ENCODE data around the gene ECT2L.

ECT2L gene

DNA sequence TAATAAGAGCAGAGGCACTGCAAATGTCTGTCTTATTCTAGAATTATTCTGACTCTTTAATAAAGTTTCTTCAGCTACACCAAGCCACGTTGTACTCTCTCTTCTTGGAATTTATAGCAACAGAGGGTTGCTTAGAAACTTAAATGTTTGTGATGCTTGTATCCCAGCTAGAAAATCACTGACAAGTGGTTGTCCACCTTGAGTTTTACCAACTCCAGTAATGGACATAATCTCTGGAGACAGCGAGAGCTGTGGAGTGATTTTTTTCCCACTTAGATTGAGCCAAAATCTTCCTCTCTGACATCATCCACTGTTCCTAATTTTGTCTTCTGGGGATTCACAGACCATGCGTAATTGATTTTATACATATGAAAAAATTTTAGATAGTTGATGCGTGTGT lies 8.0 kb downstream of the ECT2L start:
- no peak overlapping the region for H3K4me3 ChIP-seq (ENCODE audit: low read depth, low read length)
- DNase-seq (ENCODE audit: low read depth): peak; percentile 57

DNA sequence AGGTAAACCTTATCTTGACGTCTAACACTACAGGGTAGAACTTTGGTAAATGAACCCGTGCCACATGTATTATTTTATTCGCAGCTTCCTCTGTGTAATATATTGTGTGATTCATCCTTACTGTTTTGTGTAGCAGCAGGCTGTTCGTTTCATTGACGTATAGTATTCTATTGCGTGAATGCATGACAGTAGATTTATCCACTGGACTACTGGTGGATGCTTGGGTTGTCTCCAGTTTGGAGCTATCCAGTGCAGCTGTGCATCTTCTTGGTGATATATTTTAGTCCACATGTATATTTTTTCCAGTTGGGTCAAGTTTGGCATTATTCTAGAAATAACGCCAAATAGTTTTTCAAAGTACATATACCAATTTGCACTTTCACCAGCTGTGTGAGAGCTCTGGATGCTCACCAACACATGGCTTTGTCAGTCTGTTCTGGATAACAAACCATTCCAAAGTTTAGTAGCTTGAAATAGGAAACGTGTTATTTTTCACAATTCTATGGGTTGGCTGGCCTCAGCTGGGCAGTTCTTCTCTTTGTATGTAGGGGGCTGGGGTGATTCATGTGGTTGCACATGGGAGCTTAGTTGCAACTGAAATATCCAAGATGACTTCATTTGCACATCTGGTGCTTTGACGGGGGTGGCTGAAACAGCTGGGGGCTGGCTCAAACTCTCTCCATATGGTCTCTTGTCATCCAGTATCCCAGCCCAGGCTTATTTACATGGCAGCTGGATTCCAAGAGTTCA lies 9.3 kb downstream of the ECT2L start:
- no peak overlapping the region for H3K4me3 ChIP-seq (ENCODE audit: low read depth, low read length)
- peak; percentile 93 for DNase-seq (ENCODE audit: low read depth)

DNA sequence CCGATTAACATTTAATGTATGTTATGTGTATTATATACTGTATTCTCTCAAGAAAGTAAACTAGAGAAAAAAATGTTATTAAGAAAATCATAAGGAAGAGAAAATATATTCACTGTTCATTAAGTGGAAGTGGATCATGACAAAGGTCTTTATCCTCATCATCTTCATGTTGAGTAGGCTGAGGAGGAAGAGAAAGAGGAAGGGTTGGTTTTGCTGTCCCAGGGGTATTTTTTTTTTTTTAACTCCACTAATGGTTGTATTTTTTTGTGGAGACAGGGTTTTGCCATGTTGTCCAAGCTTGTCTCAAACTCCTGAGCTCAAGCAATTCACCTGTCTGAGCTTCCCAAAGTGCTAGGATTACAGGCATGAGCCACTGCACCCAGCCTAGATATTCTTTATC lies 11.0 kb downstream of the ECT2L start:
- DNase-seq (ENCODE audit: low read depth): no peak
- H3K4me3 ChIP-seq (ENCODE audit: low read depth, low read length): no peak overlapping the region

DNA sequence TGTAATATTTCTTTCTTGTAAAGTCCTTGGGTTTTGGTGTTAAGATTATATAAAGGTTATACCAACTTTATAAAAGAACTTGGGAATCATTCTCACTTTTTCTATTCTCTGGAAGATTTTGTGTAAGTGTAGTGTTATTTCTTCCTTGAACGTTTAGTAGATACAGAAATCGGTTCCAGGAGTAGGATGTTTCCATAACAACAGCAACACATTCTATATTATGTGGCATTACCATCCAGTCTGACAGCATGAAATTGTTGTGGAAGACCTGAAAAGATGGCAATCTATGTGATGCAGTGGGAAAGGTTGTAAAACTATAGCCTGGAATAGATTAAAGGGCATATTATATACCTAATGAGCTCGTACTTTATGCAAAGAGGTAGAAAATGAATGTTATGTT lies 13.8 kb downstream of the ECT2L start:
- DNase-seq (ENCODE audit: low read depth): no peak
- no peak overlapping the region for H3K4me3 ChIP-seq (ENCODE audit: low read depth, low read length)

DNA sequence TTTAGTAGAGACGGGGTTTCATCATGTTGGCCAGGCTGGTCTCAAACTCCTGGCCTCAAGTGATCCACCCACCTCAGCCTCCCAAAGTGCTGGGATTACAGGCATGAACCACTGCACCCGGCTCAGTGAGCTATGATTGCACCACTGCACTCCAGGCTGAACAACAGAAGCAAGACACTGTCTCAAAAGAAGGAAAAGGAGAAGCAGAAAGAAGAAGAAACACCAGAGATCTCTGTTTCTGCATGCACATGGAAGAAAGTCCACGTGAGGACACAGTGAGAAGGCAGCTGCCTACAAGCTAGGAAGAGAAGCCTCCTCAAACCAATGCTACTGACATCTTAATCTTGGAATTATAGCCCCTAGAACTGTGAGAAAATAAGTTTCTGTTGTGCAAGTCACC lies 16.0 kb downstream of the ECT2L start:
- no peak for DNase-seq (ENCODE audit: low read depth)

DNA sequence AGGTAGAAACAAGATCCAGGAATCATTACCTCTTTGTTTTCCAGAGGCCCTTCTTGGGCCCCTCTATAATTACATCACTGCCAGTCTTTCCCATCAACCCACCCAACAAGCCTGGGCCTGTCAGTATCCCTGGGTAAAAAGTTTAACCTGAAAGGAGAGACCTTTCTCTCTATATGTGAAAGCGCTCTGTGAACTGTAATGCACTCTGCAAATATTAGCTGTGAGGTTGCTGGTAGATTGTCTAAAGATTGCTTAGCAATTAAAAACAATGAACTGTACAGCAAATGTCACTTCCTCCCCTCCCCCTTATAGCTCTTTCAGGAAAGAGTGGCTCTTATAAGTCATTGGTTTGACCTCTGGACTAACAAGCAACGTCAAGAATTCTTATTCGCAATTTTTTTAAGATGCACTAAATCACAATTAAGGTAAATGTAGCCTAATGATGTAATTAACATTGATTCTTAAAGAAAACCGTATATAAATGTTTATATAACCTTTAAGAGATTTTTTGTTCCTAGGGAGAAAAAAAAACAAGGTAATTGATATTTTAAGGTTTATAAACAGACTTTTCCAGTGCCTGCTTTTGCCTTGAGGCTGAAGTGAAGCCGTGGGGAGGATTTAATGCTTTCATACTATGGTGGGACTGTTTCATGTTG lies 18.4 kb downstream of the ECT2L start:
- no peak for DNase-seq (ENCODE audit: low read depth)
- H3K4me3 ChIP-seq (ENCODE audit: low read depth, low read length): no peak overlapping the region

More for the DNA sequence above, 16.0 kb downstream of the ECT2L start:
- H3K4me3 ChIP-seq (ENCODE audit: low read depth, low read length): no peak overlapping the region

DNA sequence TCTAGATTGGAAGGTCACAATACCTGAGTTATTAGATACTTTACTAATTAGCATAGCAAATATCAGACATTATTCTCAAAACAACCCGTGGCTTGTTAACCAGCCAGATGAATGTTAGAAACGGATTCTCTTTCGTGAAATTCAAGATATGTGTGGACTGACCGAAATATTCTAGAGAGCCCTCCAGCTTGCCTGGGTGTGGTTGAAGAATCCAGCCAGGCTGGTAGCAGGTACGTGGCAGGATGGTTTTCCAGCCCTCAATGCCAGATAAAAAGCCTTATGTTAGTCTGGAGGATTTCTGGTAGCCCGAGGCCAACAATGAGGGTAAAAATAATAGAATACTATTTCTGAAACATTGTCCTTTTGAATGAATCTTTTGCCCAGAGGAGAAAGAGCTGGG lies 19.3 kb downstream of the ECT2L start:
- H3K4me3 ChIP-seq (ENCODE audit: low read depth, low read length): no peak overlapping the region
- DNase-seq (ENCODE audit: low read depth): no peak

DNA sequence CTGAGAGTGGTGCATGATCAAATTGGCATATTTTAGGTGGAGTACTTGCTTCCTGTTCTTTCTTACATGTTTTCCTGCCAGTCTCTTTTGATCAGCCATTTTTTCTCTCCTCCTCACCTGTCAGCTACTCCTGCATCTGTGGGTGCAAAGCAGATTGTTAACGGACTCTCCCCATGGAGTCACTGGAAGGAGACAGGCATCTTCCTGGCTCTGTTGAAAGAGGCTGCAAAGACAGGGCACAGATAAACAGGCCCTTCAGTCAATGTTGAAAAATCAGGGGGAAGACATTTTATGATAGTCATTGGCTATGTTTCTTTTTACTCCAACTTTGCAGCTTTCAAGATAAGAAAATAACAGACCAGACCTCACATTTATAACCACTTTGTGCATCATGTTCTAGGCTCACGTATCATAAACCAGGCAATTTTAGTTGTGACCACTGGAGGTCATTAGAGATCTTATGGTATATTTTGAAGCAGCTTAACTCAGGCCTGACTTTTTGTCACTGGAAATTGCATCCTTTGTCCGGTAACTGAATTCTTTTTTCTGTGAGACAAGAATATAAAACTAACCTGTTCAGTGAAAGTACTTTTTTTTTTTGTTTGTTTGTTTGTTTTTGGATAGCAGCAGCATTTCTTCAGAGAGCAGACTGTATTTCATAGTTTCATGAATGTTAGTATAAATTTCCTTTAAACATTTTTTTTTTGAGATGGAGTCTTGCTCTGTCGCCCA lies 20.1 kb downstream of the ECT2L start:
- no peak overlapping the region for H3K4me3 ChIP-seq (ENCODE audit: low read depth, low read length)
- DNase-seq (ENCODE audit: low read depth): peak; percentile 34

DNA sequence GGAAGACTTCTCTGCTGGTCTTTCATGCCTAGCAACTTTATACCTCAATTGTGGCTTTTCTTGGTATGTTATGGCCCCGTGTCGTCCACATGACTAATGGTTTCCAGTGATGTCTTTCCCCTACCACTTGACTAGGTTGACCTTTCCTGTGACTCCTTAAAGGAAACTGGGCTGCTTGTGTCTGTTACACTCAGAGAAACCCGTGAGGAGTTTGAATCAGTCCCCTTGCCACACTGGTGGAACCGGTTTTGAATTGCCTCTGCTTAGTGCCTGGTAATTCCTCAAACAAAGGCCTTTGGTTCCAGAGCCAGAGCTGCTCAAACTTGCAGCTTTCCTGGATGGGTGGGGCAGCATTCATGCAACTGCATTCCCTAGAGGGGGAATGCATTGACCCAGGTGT lies 21.9 kb downstream of the ECT2L start:
- no peak overlapping the region for H3K4me3 ChIP-seq (ENCODE audit: low read depth, low read length)
- peak; percentile 65 for DNase-seq (ENCODE audit: low read depth)

DNA sequence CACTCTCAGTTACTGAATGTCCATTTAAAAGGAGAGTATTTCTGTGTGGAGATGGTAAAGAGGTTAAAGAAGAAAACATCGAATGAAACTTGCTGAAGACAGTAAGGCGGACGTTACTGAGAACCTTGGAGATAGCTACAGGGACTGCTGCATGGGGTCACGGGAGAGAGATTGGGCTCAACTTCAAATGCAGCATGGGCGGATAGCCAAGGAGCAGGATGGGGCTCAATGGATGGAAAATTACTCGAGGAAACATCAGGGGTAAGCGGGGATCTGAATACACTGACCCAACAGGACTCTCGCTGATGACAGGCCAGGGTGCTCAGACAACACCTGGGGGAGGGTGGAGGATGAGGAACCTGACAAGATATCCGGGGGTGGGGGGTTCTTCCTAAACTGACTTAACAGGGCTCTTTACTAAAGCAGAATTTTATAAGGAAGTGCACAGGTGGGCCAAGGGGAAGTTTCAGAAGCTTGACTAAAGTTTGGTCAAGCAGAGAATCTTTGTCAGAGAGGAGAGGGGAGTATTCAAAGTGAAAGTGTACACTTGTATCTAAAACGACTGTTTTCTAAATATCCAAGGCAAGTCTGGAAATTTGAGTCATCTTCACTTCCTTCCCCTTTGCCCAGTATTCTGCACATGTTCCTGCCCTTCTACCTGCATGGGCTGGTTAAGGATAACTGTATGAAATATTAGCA lies 22.8 kb downstream of the ECT2L start:
- no peak overlapping the region for H3K4me3 ChIP-seq (ENCODE audit: low read depth, low read length)
- no peak for DNase-seq (ENCODE audit: low read depth)

DNA sequence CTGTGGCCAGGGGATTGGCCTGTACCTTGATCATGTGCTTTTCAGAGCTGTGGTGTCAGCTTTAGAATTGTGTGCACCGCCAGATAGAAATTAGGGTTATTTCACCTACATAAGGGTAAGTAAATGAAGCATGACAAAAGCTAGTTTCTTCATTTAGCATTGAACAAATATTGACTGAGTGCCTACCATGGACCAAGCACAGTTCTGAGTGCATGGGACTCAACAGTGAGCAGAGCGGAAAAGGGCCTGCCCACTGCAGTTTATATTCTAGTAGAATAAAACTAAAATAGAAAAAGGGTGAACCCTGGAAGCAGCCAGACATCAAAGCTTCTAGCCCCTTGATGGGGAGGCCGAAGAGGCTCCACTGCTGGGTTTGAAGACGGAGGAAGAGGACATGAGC lies 25.6 kb downstream of the ECT2L start:
- DNase-seq (ENCODE audit: low read depth): no peak
- H3K4me3 ChIP-seq (ENCODE audit: low read depth, low read length): no peak overlapping the region

DNA sequence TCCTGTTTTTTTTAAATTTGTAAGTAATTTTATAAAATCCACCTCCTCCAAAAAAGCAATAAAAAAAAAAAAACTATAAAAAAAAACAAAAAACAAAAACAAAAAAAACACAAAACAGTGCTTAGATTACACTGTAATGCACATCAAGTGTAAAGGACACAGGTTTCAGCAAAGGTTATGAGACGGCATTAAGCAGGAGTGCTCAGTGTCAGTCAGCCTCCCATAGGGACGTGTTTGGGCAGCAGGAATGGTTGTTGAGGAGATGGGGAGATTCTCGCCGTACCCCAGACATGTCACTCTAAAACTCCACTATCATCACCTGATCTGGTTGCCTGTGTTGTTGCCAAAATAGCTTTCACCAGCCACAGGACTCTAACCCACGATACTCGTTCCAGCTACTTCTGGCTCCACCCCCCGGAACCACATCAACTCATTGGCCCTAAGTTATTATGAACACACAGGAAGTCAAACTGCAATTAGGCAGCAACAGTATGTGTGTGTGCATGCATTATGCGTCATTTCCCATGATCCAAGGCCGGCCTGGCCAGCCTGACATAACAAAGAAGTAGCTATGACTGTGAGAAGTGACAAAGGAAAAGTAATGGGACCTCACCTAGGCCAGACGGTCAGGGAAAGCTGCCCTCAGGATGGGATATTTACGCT lies 28.7 kb downstream of the ECT2L start:
- H3K4me3 ChIP-seq (ENCODE audit: low read depth, low read length): no peak overlapping the region
- DNase-seq (ENCODE audit: low read depth): no peak

DNA sequence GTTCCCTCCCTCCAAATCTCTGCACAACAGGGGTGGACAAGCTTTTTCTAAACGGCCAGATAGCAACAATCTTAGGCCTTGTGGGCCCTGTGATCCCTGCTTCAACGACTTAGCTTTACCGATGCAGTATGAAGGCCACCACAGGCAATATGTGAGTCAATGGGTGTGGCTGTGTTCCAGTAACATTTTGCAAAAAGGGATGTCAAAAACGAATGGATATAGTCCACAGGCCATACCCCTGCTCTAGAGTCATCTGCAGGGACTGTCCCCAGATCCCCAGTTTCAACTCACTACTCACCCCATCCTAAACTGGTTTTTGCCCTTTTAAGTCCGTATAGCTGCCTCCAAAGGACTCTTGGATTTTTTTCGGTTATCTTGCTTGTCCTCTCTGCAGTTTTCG lies 34.4 kb downstream of the ECT2L start:
- no peak overlapping the region for H3K4me3 ChIP-seq (ENCODE audit: low read depth, low read length)
- DNase-seq (ENCODE audit: low read depth): no peak

DNA sequence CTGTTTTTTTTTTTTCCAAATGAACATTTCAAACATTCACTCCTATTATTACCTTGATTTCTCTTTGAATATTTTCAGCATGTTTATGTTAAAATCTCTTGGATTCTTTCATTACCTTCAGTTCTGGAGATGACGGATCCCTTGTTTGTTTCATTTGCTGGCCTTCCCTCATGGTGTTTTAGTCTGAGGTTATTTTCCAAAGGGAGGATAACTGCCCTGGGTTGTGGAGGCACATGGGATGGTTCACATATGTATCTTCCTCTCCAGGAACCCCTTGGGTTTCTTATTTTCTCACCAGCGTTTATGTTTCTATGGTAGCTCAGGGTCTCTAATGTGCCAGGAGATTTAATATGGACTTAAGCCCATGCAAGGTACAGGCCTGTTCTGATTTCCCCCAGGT lies 36.3 kb downstream of the ECT2L start:
- DNase-seq (ENCODE audit: low read depth): no peak
- no peak overlapping the region for H3K4me3 ChIP-seq (ENCODE audit: low read depth, low read length)

DNA sequence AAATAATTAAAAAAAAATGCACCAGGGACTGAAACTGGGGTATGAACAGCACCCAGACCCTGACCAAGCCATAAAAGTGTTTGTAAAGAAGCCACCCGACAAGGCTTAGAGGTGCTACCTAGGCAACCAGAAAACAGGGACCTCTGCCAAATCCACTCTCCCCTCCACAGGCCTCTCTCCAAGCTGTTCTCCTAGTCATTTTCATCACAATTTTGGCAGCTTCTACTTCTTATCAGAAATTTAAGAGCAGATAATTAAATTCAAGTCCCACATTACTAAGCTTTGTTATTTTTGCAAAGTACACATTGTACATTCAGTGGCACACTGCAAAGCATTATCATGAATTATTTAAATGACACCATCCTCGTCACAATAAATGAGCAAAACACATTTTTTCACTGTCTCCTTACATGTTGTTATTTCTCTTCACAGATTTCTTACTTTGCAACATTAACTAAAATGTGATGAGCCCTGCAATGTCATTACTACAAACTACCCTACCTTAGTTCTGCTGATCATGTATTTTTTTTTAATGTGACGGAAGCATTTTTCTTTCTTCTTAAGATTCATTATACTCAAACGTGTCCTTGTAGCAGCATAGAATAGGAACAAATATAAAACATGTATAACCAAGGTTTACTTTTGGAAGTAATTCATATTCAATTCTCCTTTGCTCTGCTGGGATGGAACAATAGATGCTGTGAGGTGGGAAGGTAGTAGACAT lies 38.1 kb downstream of the ECT2L start:
- no peak for DNase-seq (ENCODE audit: low read depth)
- H3K4me3 ChIP-seq (ENCODE audit: low read depth, low read length): no peak overlapping the region

DNA sequence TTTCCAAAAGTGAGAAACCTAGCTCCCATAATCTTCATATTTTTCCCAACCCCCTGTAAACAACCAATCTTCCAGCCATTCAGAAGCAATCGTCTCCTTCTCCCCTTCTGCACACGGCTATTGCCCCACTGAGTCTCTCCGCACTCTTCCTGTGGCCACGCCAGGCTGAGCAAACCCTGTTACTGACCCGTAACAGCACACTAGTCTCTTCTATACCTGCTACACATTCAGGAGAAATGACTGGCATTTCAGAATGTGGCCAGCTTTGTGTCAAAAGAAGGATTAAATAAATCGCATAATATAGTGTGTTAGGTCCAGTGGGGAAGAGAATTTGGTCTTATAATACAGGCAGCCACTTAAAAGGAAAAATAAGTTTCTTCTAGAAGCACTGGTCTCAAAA lies 41.4 kb downstream of the ECT2L start:
- DNase-seq (ENCODE audit: low read depth): no peak

DNA sequence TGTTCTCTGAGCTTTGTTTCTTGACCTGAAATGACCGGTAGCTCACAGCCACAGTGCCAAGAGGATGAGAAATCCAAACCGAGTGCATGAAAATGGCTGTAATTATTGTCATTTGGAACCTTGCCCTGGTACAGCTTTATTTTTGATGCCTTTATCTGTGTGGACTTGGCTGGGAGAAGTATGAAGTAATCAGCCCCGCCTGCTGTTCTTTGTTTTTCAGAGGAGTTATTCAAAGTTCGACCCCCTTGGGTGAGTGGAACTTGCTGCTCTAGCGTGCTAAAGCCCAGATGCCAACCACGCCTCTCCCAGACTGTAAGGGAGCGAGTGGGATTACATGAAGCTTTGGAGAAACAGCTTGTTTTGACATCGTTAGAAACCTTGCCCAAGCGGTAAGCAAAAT lies 48.3 kb downstream of the ECT2L start:
- no peak overlapping the region for H3K4me3 ChIP-seq (ENCODE audit: low read depth, low read length)
- peak; percentile 58 for DNase-seq (ENCODE audit: low read depth)

More for the DNA sequence above, 41.4 kb downstream of the ECT2L start:
- no peak overlapping the region for H3K4me3 ChIP-seq (ENCODE audit: low read depth, low read length)

DNA sequence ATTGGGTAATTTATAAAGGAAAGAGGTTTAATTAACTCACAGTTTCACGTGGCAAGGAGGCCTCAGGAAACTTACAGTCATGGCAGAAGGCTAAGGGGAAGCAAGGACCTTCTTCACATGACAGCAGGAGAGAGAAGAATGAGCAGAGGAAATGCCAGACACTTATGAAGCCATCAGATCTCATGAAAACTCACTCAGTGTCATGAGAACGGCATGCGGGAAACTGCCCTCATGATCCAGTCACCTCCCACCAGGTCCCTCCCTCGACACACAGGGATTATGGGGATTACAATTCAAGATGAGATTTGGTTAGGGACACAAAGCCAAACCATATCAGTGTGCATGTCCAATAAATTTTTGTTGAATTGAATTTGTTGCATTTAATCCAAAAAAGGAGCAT lies 52.0 kb downstream of the ECT2L start:
- DNase-seq (ENCODE audit: low read depth): no peak
- H3K4me3 ChIP-seq (ENCODE audit: low read depth, low read length): no peak overlapping the region

DNA sequence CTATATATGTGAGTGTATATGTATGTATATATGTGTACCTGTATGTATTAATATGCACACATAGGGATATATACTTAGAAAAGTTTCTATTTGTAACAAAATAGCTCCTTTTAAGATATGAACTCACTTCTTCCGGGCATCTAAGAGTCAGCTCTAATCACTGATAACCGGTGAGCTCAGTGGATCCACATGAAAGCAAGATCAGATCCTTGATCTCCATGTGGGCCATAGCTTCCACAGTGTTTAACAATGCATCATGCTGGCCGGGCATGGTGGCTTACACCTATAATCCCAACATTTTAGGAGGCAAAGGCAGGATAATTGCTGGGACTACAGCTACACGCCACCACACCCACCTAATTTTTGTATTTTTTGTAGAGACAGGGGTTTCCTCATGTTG lies 52.6 kb downstream of the ECT2L start:
- no peak overlapping the region for H3K4me3 ChIP-seq (ENCODE audit: low read depth, low read length)
- DNase-seq (ENCODE audit: low read depth): no peak

Data from skeletal muscle cell (primary cell).